ENCODE data around the gene KNCN. TPM values are rescaled to one million over a fixed set of nuclear protein-coding genes. Genes with fewer than 3 reads are reported as not detected.

Gene KNCN
- total and polyA plus RNA-seq, 10 donors: not detected

- H3K4me3 ChIP-seq: no peak overlapping the region
- intact Hi-C loops (cut with DNase I; ENCODE audit: low total_unique reads): no loop called here
- peaks cover 0 to 32% (median 0%) of the 10 kb centered on the region in 7 donors for H3K27me3 ChIP-seq (replicated peaks in 1 of 7)
- peaks cover 0 to 6% (median 0%) of the 10 kb centered on the region in 6 donors for H3K36me3 ChIP-seq
- 77 to 95% (median 92%) methylated on average over 10 of the region's 10 CpGs for WGBS, 5 donors
- peak; percentile 56 for DNase-seq
- no peaks in the 10 kb centered on the region for H3K9me3 ChIP-seq
- no peak overlapping the region for H3K27ac ChIP-seq
- peaks cover 0 to 16% (median 0%) of the 10 kb centered on the region in 6 donors for H3K4me1 ChIP-seq
- TF ChIP-seq CTCF (IDR thresholded peaks at IDR 0.05 in 8 of 11, conservative IDR thresholded peaks at IDR 0.05 in 3 of 11): no peak
- TF ChIP-seq POLR2A (IDR thresholded peaks at IDR 0.05): no peak
- TF ChIP-seq POLR2AphosphoS5 (IDR thresholded peaks at IDR 0.05): no peak
Measured at GRCh38 chr1:46552357-46553237, 1.1 kb upstream of the KNCN start.

GRCh38 chr1:46550751-46551231 lies 656 bp downstream of the KNCN start:
- no peaks in the 10 kb centered on the region for H3K9me3 ChIP-seq
- no peak for TF ChIP-seq POLR2AphosphoS5 (IDR thresholded peaks at IDR 0.05)
- no peak for TF ChIP-seq CTCF (IDR thresholded peaks at IDR 0.05 in 8 of 11, conservative IDR thresholded peaks at IDR 0.05 in 3 of 11)
- TF ChIP-seq POLR2A (IDR thresholded peaks at IDR 0.05): no peak
- H3K36me3 ChIP-seq: no peaks in the 10 kb centered on the region
- H3K27ac ChIP-seq: no peak overlapping the region
- no peak overlapping the region for H3K4me3 ChIP-seq
- H3K4me1 ChIP-seq: peaks cover 0 to 13% (median 0%) of the 10 kb centered on the region in 6 donors
- H3K27me3 ChIP-seq (replicated peaks in 1 of 7): peaks cover 0 to 48% (median 4%) of the 10 kb centered on the region in 7 donors
- 55 to 70% (median 57%) methylated on average over 15 to 17 of the region's 17 CpGs for WGBS, 5 donors
- peak; percentile 41 for DNase-seq
- intact Hi-C loops (cut with DNase I; ENCODE audit: low total_unique reads): no loop called here

- WGBS, 5 donors: 55 to 70% (median 61%) methylated on average over 17 to 20 of the region's 20 CpGs
- Histone ChIP-seq H3K36me3 (no peaks in the 10 kb centered on the region), H3K9me3 (no peaks in the 10 kb centered on the region), H3K27me3 (replicated peaks in 1 of 7) (peaks cover 0 to 56% (median 12%) of the 10 kb centered on the region in 7 donors), H3K27ac (no peak overlapping the region), H3K4me3 (no peak overlapping the region), H3K4me1 (peaks cover 0 to 13% (median 0%) of the 10 kb centered on the region in 6 donors)
- DNase-seq: peak; percentile 56
- TF ChIP-seq CTCF (IDR thresholded peaks at IDR 0.05 in 8 of 11, conservative IDR thresholded peaks at IDR 0.05 in 3 of 11): no peak
- no peak for TF ChIP-seq POLR2AphosphoS5 (IDR thresholded peaks at IDR 0.05)
- intact Hi-C loops (cut with DNase I; ENCODE audit: low total_unique reads): no loop called here
Measured at GRCh38 chr1:46549697-46550681, 1.5 kb downstream of the KNCN start.

Data from spleen (tissue), 11 donors.